Activated CD4-positive, alpha-beta memory T cell treated with anti-CD3 and anti-CD28 coated beads, Interleukin-2, amount 10 ng/mL, durations not matched to agents 7 days and 5 days (primary cell): ENCODE results near the gene SLC66A3. TPM values are rescaled to one million over a fixed set of nuclear protein-coding genes. Genes with fewer than 3 reads are reported as not detected.

Experiments
- CTCF ChIA-PET: fragments of 350-600 bp; sonication (Branson Sonifier 250); formaldehyde crosslinking; loops from one replicate; lab custom pipeline; 2021; ENCODE audit warnings: antibody characterized with exemption, inconsistent platforms; lab: Charles Lee
- POLR2A ChIA-PET: fragments of 350-600 bp; sonication (Branson Sonifier 250); formaldehyde crosslinking; loops from one replicate; lab custom pipeline; 2021; ENCODE audit warnings: antibody characterized with exemption; lab: Charles Lee
- DNase-seq: peaks from one replicate; pipeline ENCODE4 v3.0.0-alpha.2; 2020
- H3K27ac Mint-ChIP-seq: one replicate; pipeline ENCODE4 v1.8.0; 2021; ENCODE audit warnings: mild to moderate bottlenecking, mixed read lengths
- H3K27me3 Mint-ChIP-seq: one replicate; pipeline ENCODE4 v1.8.0; 2021; ENCODE audit warnings: mixed read lengths
- H3K36me3 Mint-ChIP-seq: one replicate; pipeline ENCODE4 v1.8.0; 2021; ENCODE audit warnings: low read depth, mixed read lengths
- H3K4me1 Mint-ChIP-seq: one replicate; pipeline ENCODE4 v1.8.0; 2021; ENCODE audit warnings: mixed read lengths
- H3K4me3 Mint-ChIP-seq: one replicate; pipeline ENCODE4 v1.8.0; 2021; ENCODE audit warnings: mild to moderate bottlenecking, mixed read lengths
- H3K9me3 Mint-ChIP-seq: one replicate; pipeline ENCODE4 v1.8.0; 2021; ENCODE audit warnings: mixed read lengths
- total RNA-seq, 2 experiments: library from RNA; stranded (reverse); gene quantifications; one replicate each; pipeline ENCODE4 v1.2.3, GENCODE V29; 2021

The SLC66A3 gene
- total RNA-seq, 2 experiments from 2014 or later = 22.9 to 23.8 TPM

DNA sequence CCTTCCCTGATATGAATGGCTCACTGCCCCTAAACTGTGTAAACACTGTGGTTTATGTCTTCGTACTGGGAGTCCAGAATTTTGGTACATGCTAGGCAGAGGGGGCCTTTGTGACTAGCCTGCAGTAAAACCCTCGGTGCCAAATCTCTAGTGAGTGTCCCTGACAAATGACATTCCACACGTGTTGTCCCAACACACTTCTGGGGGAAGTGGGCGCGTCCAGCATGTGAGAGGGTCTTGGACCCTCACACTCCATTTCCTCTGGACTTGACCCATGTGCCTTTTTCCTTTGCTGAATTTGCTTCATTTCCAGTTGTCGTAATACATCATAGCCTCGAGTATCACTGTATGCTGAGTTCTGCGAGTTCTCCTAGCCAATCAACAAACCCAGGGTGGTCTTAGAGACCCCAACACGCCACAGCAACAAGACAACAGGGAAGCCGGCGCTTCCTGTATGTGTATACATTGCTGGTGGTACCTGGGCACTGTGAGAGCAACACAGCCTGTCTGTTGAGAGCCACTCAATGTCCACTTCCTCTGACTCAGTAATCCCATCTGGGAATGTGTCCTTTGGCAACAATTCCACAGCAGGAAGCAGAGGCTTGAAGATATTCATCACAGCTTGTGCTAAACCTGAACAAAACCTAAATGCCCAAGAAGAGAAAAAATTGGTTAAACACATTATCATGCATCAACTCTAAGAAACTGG, 26.9 kb upstream of the SLC66A3 start:
- Mint-ChIP-seq H3K27ac (no peak overlapping the region), H3K9me3 (no peaks in the 10 kb centered on the region), H3K27me3 (peaks cover 11% of the 10 kb centered on the region), H3K4me1 (peaks cover 37% of the 10 kb centered on the region), H3K36me3 (no peaks in the 10 kb centered on the region), H3K4me3 (no peak overlapping the region)
- ChIA-PET CTCF (interaction anchor here (2.0 to 6.2 kb wide), 3 partner anchors 293 to 455 kb away, joined by 16 to 91 read pairs (median 72); no protein-coding TSS in a partner anchor), POLR2A (interaction anchor here (1.6 kb wide), 1 partner anchor 27 kb away, joined by 10 read pairs; the partner anchor contains the start of gene SLC66A3)
- no peak for DNase-seq

DNA sequence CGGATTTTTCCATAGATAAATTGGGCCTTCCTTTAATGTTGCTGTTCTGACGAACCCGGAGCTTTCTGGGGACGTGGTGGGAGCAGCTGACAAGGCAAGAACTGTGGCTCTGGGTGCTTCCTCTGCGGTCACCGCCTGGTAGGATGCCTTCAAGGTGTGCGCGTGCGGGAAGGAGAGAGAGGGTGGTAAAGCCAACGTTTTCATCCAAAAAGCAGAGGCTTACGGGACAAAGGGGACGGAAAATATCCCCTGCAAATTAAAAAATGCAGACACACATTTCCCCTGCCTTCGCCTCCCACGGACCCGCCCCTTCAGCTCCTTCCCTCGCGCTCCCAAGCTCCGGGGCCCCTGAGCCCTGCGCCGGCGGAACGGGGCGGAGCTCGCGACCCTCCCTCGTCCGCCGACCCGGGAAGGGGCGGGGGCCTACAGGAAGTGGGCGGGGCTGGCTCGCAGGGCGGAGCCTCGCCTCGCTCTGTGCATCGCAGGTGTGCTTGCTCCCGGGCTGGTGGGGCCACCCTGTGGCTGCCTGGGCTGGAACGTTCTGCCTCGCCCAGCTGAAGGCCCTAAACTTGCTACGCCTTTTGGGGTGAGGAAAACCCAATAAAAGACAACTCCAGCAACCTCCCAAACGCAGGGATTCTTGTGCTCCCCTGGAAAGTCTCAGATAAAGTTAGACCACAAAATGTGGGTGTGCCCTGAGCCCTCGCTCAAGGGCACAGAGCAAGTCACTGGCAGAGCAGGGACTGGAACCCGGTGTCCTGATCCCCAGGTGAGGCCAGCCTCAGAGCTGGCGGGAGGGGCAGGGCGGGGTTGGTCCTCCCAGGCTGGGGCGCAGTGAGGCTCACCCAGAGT, 25.4 kb upstream of the SLC66A3 start:
- peaks cover 16% of the 10 kb centered on the region for H3K27me3 Mint-ChIP-seq
- ChIA-PET CTCF (interaction anchor here (0.6 to 6.2 kb wide), 10 partner anchors 26 to 453 kb away, joined by 3 to 91 read pairs (median 4); partner anchors contain the start of gene E2F6), POLR2A (interaction anchor here (0.8 to 1.6 kb wide), 6 partner anchors 14 to 318 kb away, joined by 3 to 10 read pairs (median 4); partner anchors contain the start of gene SLC66A3)
- H3K4me3 Mint-ChIP-seq = peak overlapping the region; percentile 62
- peaks cover 33% of the 10 kb centered on the region for H3K4me1 Mint-ChIP-seq
- peak; percentile 80 for DNase-seq
- H3K36me3 Mint-ChIP-seq = no peaks in the 10 kb centered on the region
- H3K9me3 Mint-ChIP-seq = no peaks in the 10 kb centered on the region
- no peak overlapping the region for H3K27ac Mint-ChIP-seq

DNA sequence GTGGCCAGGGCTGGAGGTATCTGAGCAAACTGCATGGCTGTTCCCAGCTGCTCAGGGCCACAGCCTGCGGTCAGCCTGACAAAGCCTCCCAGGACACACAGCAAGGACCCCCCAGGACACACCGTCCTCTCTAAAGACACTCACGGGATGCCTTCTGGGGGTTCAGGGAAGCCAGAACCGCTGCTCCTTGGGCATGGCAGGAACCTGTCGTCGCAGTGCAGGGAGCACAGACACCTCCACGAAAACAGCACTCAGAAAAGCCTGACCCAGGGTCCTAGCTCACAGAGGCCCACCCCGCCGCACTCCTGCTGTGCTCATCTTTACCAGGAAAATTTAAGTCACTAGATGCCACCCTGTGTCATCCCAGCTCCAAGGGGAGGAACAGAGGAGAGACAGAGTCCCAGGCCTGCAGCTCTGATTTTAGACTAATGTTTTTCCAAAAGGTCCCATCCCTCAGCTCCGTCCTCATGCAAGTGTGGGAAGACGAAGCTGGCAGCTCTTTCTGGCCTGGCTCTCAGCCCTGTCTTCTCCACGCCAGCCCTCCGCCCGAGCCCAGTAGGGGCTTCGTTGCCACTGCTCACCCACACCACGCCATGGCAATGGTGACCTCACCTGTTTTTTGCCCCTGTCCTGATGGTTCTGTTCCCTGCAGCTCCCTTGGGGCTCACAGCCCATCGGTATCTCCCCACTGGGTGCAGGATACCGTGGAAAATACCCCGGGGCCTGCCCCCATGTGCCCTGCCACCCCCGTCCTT, 23.9 kb upstream of the SLC66A3 start:
- H3K9me3 Mint-ChIP-seq = no peaks in the 10 kb centered on the region
- no peak for DNase-seq
- H3K36me3 Mint-ChIP-seq = no peaks in the 10 kb centered on the region
- CTCF ChIA-PET = interaction anchor here (0.7 to 6.2 kb wide), 20 partner anchors 10 to 551 kb away, joined by 3 to 91 read pairs (median 6); partner anchors contain the start of genes E2F6 and ROCK2
- H3K4me3 Mint-ChIP-seq = peak overlapping the region; percentile 57
- POLR2A ChIA-PET = interaction anchor here (2.0 to 2.9 kb wide), 3 partner anchors 23 to 315 kb away, joined by 9 to 14 read pairs (median 13); partner anchors contain the start of genes ROCK2 and SLC66A3
- no peak overlapping the region for H3K27ac Mint-ChIP-seq
- H3K4me1 Mint-ChIP-seq = peaks cover 33% of the 10 kb centered on the region
- peaks cover 16% of the 10 kb centered on the region for H3K27me3 Mint-ChIP-seq

DNA sequence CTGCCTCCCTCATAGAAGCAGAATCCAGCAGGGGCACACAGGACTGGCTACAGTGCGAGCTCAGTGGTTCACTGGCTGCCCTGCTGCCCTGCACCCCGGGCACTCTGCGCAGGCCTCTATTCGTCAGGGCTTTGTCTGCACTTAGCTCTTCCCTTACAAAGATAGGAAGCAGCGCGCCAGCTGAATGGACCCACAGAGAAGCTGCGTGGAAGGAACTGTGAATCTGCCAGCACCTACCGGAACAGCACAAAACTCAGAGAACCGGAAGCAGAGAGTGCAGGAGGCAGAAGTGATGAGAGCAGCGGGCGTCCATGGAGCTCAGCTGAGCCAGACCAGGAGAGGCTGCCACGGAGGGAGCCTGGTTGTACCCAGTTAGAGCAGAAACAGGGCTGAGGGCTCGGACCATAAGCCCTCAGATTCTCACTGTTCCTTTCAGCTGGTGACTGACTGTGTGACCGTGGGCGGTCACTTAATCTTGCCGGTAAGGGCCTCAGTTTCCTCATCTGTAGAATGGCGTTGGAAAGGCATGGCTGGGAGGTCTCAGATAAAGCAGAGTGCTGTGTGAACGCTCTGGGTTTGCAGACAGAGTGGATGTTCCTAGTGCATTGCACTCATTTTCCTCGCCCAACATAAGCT, 23.1 kb upstream of the SLC66A3 start:
- Mint-ChIP-seq H3K4me1 (peaks cover 33% of the 10 kb centered on the region), H3K9me3 (no peaks in the 10 kb centered on the region), H3K27ac (no peak overlapping the region), H3K4me3 (peak overlapping the region; percentile 57), H3K36me3 (no peaks in the 10 kb centered on the region), H3K27me3 (peaks cover 20% of the 10 kb centered on the region)
- no peak for DNase-seq
- CTCF ChIA-PET = interaction anchor here (0.7 to 6.2 kb wide), 39 partner anchors 8 to 455 kb away, joined by 3 to 91 read pairs (median 5); partner anchors contain the start of genes E2F6, ROCK2 and SLC66A3
- POLR2A ChIA-PET = interaction anchor here (0.7 to 2.9 kb wide), 7 partner anchors 20 to 452 kb away, joined by 3 to 14 read pairs (median 7); partner anchors contain the start of genes E2F6, ROCK2 and SLC66A3

DNA sequence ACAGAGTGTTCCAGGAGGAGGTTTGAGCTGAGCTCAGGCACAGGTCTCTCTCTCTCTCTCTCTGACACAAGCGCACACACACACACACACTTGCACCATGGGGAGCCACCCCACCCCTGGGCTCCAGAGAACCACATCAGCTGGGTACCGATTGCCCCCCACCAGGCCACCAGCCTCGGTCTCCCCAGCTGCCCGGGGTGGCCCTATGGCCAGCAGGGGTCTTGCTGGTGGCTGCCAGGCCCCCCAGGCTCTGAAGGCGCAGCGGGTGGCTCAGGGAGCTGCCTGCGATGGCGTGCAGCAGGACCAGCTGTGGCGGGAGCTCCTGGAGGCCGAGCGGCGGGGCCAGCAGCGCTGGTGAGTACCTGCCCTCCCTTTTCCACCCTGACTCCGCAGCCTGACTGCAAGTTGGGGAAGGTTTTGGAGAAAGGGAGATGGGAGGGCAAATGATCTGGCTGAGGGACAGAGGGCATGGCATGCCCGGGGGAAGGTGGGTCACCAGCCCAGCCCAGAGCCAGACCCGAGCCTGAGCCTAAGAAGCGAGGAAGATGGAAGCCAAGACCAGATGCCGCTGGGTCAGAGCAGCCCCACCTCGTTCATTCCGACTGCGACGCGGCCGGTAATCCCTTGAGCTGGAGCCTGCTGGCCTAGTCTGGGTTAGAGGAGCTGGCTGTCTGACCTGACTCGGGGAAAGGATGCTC, 21.9 kb upstream of the SLC66A3 start:
- POLR2A ChIA-PET = interaction anchor here (0.8 to 2.9 kb wide), 8 partner anchors 19 to 620 kb away, joined by 4 to 14 read pairs (median 6); partner anchors contain the start of genes PDIA6, ROCK2 and SLC66A3
- H3K4me1 Mint-ChIP-seq = peaks cover 32% of the 10 kb centered on the region
- no peaks in the 10 kb centered on the region for H3K36me3 Mint-ChIP-seq
- H3K4me3 Mint-ChIP-seq = peak overlapping the region; percentile 57
- DNase-seq = no peak
- no peak overlapping the region for H3K27ac Mint-ChIP-seq
- no peaks in the 10 kb centered on the region for H3K9me3 Mint-ChIP-seq
- CTCF ChIA-PET = interaction anchor here (0.6 to 6.2 kb wide), 47 partner anchors 9 to 829 kb away, joined by 3 to 91 read pairs (median 5); partner anchors contain the start of genes E2F6, ROCK2 and SLC66A3
- H3K27me3 Mint-ChIP-seq = peaks cover 21% of the 10 kb centered on the region

DNA sequence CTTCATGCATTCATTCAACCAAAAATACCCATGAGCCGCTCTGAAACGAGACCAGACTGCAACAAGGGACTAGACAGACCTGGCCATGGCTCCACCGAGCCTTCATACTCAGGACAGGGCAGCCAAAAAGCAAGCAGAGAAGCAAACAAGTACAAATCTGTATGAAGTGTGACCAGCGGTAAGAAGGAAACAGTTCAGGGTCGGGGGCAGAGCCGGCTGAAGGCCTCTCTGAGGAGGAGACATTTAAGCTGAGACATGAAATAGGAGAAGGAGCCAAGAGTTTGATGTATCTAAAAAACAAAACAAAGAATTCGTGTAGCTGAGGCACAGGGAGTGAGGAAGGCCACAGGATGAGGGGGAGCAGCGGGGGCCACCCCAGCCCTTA, 21.3 kb upstream of the SLC66A3 start:
- peaks cover 20% of the 10 kb centered on the region for H3K27me3 Mint-ChIP-seq
- no peak overlapping the region for H3K4me3 Mint-ChIP-seq
- H3K27ac Mint-ChIP-seq = no peak overlapping the region
- DNase-seq = no peak
- CTCF ChIA-PET = interaction anchor here (1.0 to 6.2 kb wide), 13 partner anchors 10 to 449 kb away, joined by 5 to 91 read pairs (median 9); partner anchors contain the start of genes E2F6 and ROCK2
- H3K36me3 Mint-ChIP-seq = no peaks in the 10 kb centered on the region
- no peaks in the 10 kb centered on the region for H3K9me3 Mint-ChIP-seq
- POLR2A ChIA-PET = interaction anchor here (1.4 to 2.7 kb wide), 4 partner anchors 18 to 322 kb away, joined by 4 to 14 read pairs (median 6); partner anchors contain the start of genes PDIA6 and SLC66A3
- H3K4me1 Mint-ChIP-seq = peaks cover 31% of the 10 kb centered on the region

DNA sequence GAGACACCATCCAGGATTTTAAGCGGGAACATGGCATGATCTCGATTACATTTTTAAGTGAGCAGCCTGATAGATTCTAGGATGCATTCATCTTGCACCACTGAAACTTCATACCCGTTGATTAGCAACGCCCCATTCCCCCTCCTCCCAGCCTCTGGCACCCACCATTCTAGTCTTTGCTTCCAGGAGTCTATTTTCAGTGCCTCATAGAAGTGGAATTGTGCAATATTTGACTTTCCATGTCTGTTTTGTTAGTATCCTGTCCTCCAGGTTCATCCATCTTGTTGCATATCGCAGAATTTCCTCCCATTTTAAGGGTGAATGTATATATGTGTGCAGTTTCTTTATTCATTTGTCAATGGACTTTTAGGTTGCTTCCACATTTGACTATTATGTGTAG, 20.9 kb upstream of the SLC66A3 start:
- ChIA-PET POLR2A (interaction anchor here (1.4 to 1.5 kb wide), 2 partner anchors 21 to 322 kb away, joined by 4 to 5 read pairs; partner anchors contain the start of genes PDIA6 and SLC66A3), CTCF (interaction anchor here (1.3 to 6.2 kb wide), 7 partner anchors 10 to 449 kb away, joined by 5 to 91 read pairs (median 23); no protein-coding TSS in a partner anchor)
- H3K4me1 Mint-ChIP-seq = peaks cover 31% of the 10 kb centered on the region
- H3K36me3 Mint-ChIP-seq = no peaks in the 10 kb centered on the region
- no peak overlapping the region for H3K27ac Mint-ChIP-seq
- DNase-seq = no peak
- peaks cover 20% of the 10 kb centered on the region for H3K27me3 Mint-ChIP-seq
- no peaks in the 10 kb centered on the region for H3K9me3 Mint-ChIP-seq
- H3K4me3 Mint-ChIP-seq = no peak overlapping the region

DNA sequence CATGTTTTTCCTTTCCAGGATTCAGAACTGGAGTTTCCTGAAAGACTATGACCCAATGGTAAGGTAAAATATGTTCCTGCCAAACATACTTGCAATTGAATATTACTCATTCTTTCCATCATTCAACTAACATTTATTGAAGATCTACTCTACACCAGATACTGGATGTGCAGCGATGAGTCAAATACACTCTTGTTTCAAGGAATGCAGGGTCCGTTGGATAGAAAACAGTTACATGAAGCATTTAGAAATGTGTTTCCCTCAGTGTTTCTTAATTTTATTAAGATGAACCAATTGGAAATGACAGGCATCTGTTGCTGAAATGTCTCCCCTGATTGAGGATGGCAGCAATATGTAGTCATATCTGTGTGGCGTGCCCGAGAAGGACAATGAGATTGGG, 14.8 kb upstream of the SLC66A3 start:
- Mint-ChIP-seq H3K36me3 (no peaks in the 10 kb centered on the region), H3K4me1 (no peaks in the 10 kb centered on the region), H3K4me3 (no peak overlapping the region), H3K9me3 (no peaks in the 10 kb centered on the region), H3K27me3 (peaks cover 25% of the 10 kb centered on the region), H3K27ac (no peak overlapping the region)
- CTCF ChIA-PET = no interaction called here
- POLR2A ChIA-PET = no interaction called here
- no peak for DNase-seq

DNA sequence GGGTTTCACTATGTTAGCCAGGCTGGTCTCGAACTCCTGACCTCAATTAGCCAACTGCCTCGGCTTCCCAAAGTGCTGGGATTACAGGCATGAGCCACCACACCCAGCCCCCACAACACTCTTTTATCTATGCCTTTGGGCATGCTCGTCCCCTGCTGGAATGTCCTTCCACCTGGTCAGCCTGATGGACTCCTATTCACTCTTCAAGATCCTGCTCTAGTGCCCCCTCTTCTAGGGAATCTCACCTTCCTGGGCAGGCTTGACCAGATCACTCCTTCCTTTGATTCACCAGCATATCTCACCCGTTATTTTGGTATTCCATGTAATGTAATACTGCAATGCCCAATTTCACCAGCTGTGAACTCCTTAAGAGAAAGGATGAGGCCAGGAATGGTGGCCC, 13.9 kb upstream of the SLC66A3 start:
- POLR2A ChIA-PET = no interaction called here
- CTCF ChIA-PET = no interaction called here
- DNase-seq = no peak
- Mint-ChIP-seq H3K9me3 (no peaks in the 10 kb centered on the region), H3K27ac (no peak overlapping the region), H3K36me3 (no peaks in the 10 kb centered on the region), H3K27me3 (peaks cover 21% of the 10 kb centered on the region), H3K4me1 (no peaks in the 10 kb centered on the region), H3K4me3 (no peak overlapping the region)

DNA sequence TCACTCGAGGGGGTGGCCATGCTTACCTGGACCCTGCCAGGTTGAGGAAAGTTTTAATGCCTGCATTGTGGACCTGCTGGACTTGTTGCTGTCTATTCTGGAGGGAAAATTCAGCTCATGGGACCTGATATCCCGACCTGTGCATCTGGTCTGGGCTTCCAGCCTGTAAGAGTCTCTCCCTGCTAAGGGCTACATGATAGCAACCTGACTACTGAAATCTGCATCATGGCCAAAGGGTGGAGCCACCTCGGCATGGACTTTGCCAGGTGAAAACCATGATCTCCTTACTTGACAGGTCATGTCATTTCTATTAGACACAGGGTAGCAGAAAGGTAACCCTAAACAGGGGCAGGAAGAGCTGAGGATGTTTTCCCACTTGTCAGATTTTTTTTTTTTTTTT, 12.9 kb upstream of the SLC66A3 start:
- H3K27ac Mint-ChIP-seq = no peak overlapping the region
- ChIA-PET CTCF (interaction anchor here (4.2 kb wide), 1 partner anchor 10 kb away, joined by 23 read pairs; a partner anchor contains a TSS), POLR2A (no interaction called here)
- no peaks in the 10 kb centered on the region for H3K36me3 Mint-ChIP-seq
- no peak for DNase-seq
- H3K27me3 Mint-ChIP-seq = peaks cover 16% of the 10 kb centered on the region
- no peaks in the 10 kb centered on the region for H3K9me3 Mint-ChIP-seq
- H3K4me1 Mint-ChIP-seq = no peaks in the 10 kb centered on the region
- H3K4me3 Mint-ChIP-seq = no peak overlapping the region

DNA sequence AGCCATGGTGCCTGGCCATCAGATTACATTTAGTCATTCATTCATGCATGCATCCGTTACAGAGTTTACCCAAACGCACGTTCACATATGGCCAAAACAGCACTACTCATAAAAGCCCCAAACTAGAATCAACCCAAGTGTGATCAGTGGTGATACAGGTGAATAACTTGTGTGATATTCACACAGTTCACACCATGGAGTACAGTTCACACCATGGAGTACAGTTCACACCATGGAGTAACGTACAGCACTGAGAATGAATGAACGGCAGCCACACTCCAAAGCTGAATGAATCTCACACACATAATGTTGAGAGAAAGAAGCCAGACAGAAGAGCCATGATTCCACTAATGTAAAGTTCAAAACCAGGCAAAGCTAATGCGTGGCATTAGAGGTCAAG, 12.3 kb upstream of the SLC66A3 start:
- no peaks in the 10 kb centered on the region for H3K9me3 Mint-ChIP-seq
- ChIA-PET POLR2A (interaction anchor here (1.0 to 1.5 kb wide), 3 partner anchors 11 to 13 kb away, joined by 3 to 5 read pairs (median 3); partner anchors contain the start of gene SLC66A3), CTCF (interaction anchor here (4.2 kb wide), 1 partner anchor 11 kb away, joined by 23 read pairs; a partner anchor contains a TSS)
- no peaks in the 10 kb centered on the region for H3K4me1 Mint-ChIP-seq
- H3K36me3 Mint-ChIP-seq = no peaks in the 10 kb centered on the region
- DNase-seq = no peak
- H3K27me3 Mint-ChIP-seq = peaks cover 14% of the 10 kb centered on the region
- H3K27ac Mint-ChIP-seq = no peak overlapping the region
- no peak overlapping the region for H3K4me3 Mint-ChIP-seq
